Uterus (tissue), 4 donors: Measurements from ENCODE around the gene ATP13A2. TPM values are rescaled to one million over a fixed set of nuclear protein-coding genes. Genes with fewer than 3 reads are reported as not detected.

Experiments used
- DNase-seq, 2 donors: peaks; one replicate each; pipeline ENCODE4 v3.0.0-alpha.2; 2019 to 2020
- H3K27ac ChIP-seq, 2 donors: fragments of 200-600 bp; sonication (generic); 1 replicate in 1 of 2; 2 replicates in 1 of 2; pipeline ENCODE4 v1.5.1; 2016 to 2018
- H3K27me3 ChIP-seq, 2 donors: fragments of 200-600 bp; sonication (generic); one replicate each; pipeline ENCODE4 v1.5.1; 2018 to 2019; ENCODE audit warnings: control low read depth in 1 of 2
- H3K36me3 ChIP-seq, 2 donors: fragments of 200-600 bp; sonication (generic); one replicate each; pipeline ENCODE4 v1.5.1; 2019; ENCODE audit warnings: control low read depth in 1 of 2
- H3K4me1 ChIP-seq, 2 donors: fragments of 200-600 bp; sonication (generic); one replicate each; pipeline ENCODE4 v1.5.1; 2018 to 2019; ENCODE audit warnings: control low read depth in 1 of 2
- H3K4me3 ChIP-seq, 2 donors: fragments of 200-600 bp; sonication (generic); 1 replicate in 1 of 2; 2 replicates in 1 of 2; pipeline ENCODE4 v1.5.1; 2018 to 2019; ENCODE audit warnings: mild to moderate bottlenecking in 1 of 2
- H3K9me3 ChIP-seq, 2 donors: fragments of 200-600 bp; sonication (generic); one replicate each; pipeline ENCODE4 v1.5.1; 2019; ENCODE audit warnings: control low read depth in 1 of 2
- POLR2A ChIP-seq, 2 donors: fragments of 450-650 bp; IDR thresholded peaks; one replicate each; pipeline ENCODE4 v1.6.1; 2016; ENCODE audit warnings: antibody characterized with exemption in 2 of 2, mild to moderate bottlenecking in 1 of 2, moderate library complexity in 1 of 2
- intact Hi-C: fragments of 100-400 bp; cut with DNase I; formaldehyde crosslinking; loops from one replicate; pipeline ENCODE4 v1.15.1; 2023; ENCODE audit warnings: low total_unique reads
- total RNA-seq, 4 donors: library from RNA; depleted of rRNA in 3 of 4; stranded (reverse); fragments of >200 nt in 3 of 4; gene quantifications; one replicate each; pipeline versions ENCODE4 v1.1.0 to v1.2.4, GENCODE V29; 2014 to 2023
- TF ChIP-seq, protein P1 (sequence below), 4 experiments: fragments of 200-600 bp in 2 of 4; fragments of 450-650 bp in 2 of 4; sonication (generic) in 2 of 4; IDR thresholded peaks; one replicate each; pipeline ENCODE4 v1.5.1; 2016 to 2019; ENCODE audit warnings: antibody characterized with exemption in 4 of 4, mild to moderate bottlenecking in 2 of 4, moderate library complexity in 1 of 4
- donor health status: DM: yes; HTN: yes; CAD: no.

Gene ATP13A2
- total RNA-seq, 4 donors from 2014 or later: 8.5 to 31.4 (median 19.7) TPM

DNA sequence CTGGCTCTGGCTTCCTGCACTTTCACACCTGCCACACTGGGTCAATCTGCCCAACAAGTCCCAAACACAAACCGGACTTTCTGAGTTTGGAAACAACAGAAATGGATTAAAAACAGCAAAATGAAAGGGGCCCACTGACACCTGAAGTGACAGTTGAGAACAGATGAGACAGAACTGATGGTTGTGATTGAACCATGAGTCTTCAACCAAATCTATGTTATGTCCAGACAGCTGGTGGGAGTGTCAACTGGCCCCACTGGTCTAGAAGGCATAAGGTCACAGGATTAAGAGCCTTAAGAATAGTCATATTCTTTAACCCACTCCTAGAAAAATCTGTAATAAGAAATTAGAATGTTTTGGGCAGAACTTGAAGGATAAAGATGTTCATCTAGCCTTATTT, 13.0 kb upstream of the ATP13A2 start:
- H3K4me1 ChIP-seq: no peaks in the 10 kb centered on the region
- intact Hi-C loops: no loop called here
- H3K4me3 ChIP-seq: no peak overlapping the region
- TF ChIP-seq, protein P1, sequence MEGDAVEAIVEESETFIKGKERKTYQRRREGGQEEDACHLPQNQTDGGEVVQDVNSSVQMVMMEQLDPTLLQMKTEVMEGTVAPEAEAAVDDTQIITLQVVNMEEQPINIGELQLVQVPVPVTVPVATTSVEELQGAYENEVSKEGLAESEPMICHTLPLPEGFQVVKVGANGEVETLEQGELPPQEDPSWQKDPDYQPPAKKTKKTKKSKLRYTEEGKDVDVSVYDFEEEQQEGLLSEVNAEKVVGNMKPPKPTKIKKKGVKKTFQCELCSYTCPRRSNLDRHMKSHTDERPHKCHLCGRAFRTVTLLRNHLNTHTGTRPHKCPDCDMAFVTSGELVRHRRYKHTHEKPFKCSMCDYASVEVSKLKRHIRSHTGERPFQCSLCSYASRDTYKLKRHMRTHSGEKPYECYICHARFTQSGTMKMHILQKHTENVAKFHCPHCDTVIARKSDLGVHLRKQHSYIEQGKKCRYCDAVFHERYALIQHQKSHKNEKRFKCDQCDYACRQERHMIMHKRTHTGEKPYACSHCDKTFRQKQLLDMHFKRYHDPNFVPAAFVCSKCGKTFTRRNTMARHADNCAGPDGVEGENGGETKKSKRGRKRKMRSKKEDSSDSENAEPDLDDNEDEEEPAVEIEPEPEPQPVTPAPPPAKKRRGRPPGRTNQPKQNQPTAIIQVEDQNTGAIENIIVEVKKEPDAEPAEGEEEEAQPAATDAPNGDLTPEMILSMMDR (IDR thresholded peaks at IDR 0.05): no peak
- no peak for TF ChIP-seq POLR2A (IDR thresholded peaks at IDR 0.05)
- no peaks in the 10 kb centered on the region for H3K36me3 ChIP-seq
- DNase-seq: no peak
- no peak overlapping the region for H3K27ac ChIP-seq
- no peaks in the 10 kb centered on the region for H3K27me3 ChIP-seq
- H3K9me3 ChIP-seq: no peaks in the 10 kb centered on the region

DNA sequence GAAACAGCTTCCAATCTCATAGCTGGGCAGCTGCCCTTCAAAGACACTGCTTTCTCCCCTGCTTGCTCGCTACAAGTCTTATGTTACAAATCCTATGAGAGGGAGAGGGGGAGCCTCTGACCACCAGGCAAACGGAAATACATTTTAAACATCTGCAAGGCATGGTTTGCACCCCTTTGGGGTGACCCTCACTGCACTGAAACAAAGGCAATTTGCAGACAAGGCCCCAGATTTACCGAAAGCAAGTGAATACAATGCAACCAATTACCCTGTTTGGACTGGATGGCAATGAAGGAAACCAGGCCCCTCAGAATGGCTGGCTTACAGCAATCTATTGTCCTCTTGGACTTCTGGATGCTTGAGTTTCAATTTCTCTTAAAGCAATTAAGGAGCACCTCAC, 11.8 kb upstream of the ATP13A2 start:
- no peak for TF ChIP-seq POLR2A (IDR thresholded peaks at IDR 0.05)
- TF ChIP-seq, protein P1 (IDR thresholded peaks at IDR 0.05): no peak
- Histone ChIP-seq H3K4me1 (no peaks in the 10 kb centered on the region), H3K36me3 (no peaks in the 10 kb centered on the region), H3K4me3 (no peak overlapping the region), H3K27ac (no peak overlapping the region), H3K9me3 (no peaks in the 10 kb centered on the region), H3K27me3 (no peaks in the 10 kb centered on the region)
- no peak for DNase-seq
- intact Hi-C loops: no loop called here

DNA sequence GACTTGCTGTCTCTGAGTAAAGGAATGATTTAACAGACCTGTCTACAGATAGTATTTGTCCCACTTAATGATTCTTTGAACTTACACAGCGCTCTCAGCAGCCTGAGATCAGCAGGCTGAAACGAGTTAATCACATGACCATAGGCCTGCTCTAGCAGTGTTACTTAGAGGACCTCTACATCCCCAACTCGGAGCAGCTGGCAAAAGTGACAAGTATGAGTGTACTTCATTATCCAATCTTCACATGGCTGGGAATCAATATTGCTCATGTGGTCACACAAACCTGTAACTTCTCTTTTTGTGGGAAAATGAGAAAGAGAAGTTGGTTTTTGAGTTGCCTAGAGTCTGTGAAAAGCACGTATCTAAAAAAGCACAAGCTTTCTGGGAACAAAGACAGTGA, 11.4 kb upstream of the ATP13A2 start:
- Histone ChIP-seq H3K4me3 (no peak overlapping the region), H3K36me3 (no peaks in the 10 kb centered on the region), H3K27ac (no peak overlapping the region), H3K27me3 (no peaks in the 10 kb centered on the region), H3K9me3 (no peaks in the 10 kb centered on the region), H3K4me1 (no peaks in the 10 kb centered on the region)
- TF ChIP-seq, protein P1 (IDR thresholded peaks at IDR 0.05): no peak
- TF ChIP-seq POLR2A (IDR thresholded peaks at IDR 0.05): no peak
- DNase-seq: no peak
- intact Hi-C loops: no loop called here

DNA sequence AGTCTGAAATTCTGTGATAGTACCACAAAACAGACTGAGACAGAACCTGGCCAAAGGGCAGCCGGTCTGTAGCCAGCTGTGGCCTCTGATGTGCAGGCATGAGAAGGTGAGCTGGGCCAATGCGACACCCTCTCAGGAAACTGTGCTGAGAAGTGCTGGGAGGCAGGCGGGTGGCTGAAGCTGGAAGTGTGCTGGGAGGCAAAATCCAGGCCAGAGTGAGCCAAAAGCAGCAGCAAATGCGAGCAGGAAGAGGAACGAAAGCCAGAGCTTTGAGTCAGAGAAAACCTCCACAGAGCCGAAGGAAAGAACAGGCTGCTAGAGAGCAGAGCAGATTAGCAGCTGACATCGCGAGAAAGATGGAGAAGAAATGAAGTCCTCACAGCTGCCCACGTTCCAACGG, 10.2 kb upstream of the ATP13A2 start:
- Histone ChIP-seq H3K4me1 (no peaks in the 10 kb centered on the region), H3K4me3 (no peak overlapping the region), H3K36me3 (no peaks in the 10 kb centered on the region), H3K27me3 (no peaks in the 10 kb centered on the region), H3K27ac (no peak overlapping the region), H3K9me3 (no peaks in the 10 kb centered on the region)
- no peak for DNase-seq
- TF ChIP-seq, protein P1 (IDR thresholded peaks at IDR 0.05): no peak
- no peak for TF ChIP-seq POLR2A (IDR thresholded peaks at IDR 0.05)
- intact Hi-C loops: no loop called here

DNA sequence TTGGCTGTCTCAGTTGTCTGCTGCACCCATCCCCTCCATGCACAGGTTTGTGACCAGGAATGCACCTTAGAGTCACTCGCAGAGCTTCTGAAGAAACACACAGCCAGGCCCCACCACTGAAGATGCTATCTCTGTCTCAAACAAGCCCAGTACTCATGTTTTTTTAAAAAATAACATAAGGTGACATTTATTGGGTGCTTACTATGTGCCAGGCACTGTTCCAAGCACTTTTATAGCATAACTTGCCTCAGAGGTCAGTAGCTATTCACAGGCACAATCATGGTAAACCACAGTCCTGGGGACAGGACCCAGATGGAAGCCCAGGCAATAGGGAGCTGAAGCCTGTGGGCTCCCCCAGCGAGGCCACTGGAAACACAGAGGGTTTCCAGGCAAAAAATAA, 8.8 kb upstream of the ATP13A2 start:
- H3K27ac ChIP-seq: no peak overlapping the region

More for the DNA sequence above, 8.8 kb upstream of the ATP13A2 start:
- intact Hi-C loops: no loop called here
- no peaks in the 10 kb centered on the region for H3K4me1 ChIP-seq
- DNase-seq: no peak
- TF ChIP-seq POLR2A (IDR thresholded peaks at IDR 0.05): no peak
- TF ChIP-seq, protein P1 (IDR thresholded peaks at IDR 0.05): no peak
- H3K4me3 ChIP-seq: no peak overlapping the region
- H3K36me3 ChIP-seq: no peaks in the 10 kb centered on the region
- H3K9me3 ChIP-seq: no peaks in the 10 kb centered on the region
- no peaks in the 10 kb centered on the region for H3K27me3 ChIP-seq
